A549 (cell line): ENCODE measurements around the gene HOXC10. TPM values are rescaled to one million over a fixed set of nuclear protein-coding genes. Genes with fewer than 3 reads are reported as not detected.

Experiments used
- ATAC-seq, 2 experiments: fragments of 200-7000 bp in 1 of 2; fragments of >200 bp in 1 of 2; cut with Nextera tagmentation in 1 of 2; cut with Tn5 transposase in 1 of 2; 3 replicates each; pipeline versions ENCODE4 v1.8.0 to v1.9.1; 2018 to 2020; ENCODE audit warnings: mild to moderate bottlenecking in 1 of 2, moderate library complexity in 1 of 2
- CTCF ChIA-PET: fragments of 300-600 bp; sonication (Branson Sonifier 250); formaldehyde crosslinking; extraction: SDS; loops from one replicate; lab custom pipeline; 2021; ENCODE audit warnings: antibody characterized with exemption, inconsistent platforms; lab: Yijun Ruan, JAX
- POLR2A ChIA-PET: fragments of 350-600 bp; formaldehyde crosslinking; extraction: SDS; loops from one replicate; lab custom pipeline; 2021; ENCODE audit warnings: antibody characterized with exemption, inconsistent platforms; lab: Yijun Ruan, JAX
- DNase-seq, 2 experiments: peaks; one replicate each; pipeline versions ENCODE4 v3.0.0 to v3.0.0-alpha.2; 2011 to 2016; ENCODE audit warnings: low read depth in 1 of 2, low spot score in 1 of 2
- FAIRE-seq: peaks from 2 replicates; lab custom pipeline; 2011; peaks lifted over from hg19 to GRCh38; lab: Jason Lieb, UNC
- H3K27ac ChIP-seq, 2 experiments: fragments of >200 bp; sonication (Bioruptor Twin); formaldehyde crosslinking; 3 replicates each; pipeline ENCODE4 v1.5.1; 2016 to 2017
- H3K4me1 ChIP-seq: fragments of >200 bp; sonication (Bioruptor Twin); formaldehyde crosslinking; 3 replicates; pipeline ENCODE4 v1.6.1; 2016
- H3K4me2 ChIP-seq: fragments of >200 bp; sonication (Bioruptor Twin); formaldehyde crosslinking; 3 replicates; pipeline ENCODE4 v1.6.1; 2016
- H3K4me3 ChIP-seq: fragments of >200 bp; sonication (Bioruptor Twin); formaldehyde crosslinking; 3 replicates; pipeline ENCODE4 v1.5.1; 2016
- H3K9me3 ChIP-seq: fragments of >200 bp; sonication (Bioruptor Twin); formaldehyde crosslinking; 3 replicates; pipeline ENCODE4 v1.6.1; 2016
- CHD2 ChIP-seq: fragments of 150-350 bp; IDR thresholded peaks from 2 replicates; pipeline ENCODE4 v1.6.1; 2014; ENCODE audit warnings: low read length; ENCODE audit not compliant: partially characterized antibody
- CHD4 ChIP-seq: fragments of 200-600 bp; sonication (generic); IDR thresholded peaks from 2 replicates; pipeline ENCODE4 v1.6.1; 2016; ENCODE audit warnings: antibody characterized with exemption, mild to moderate bottlenecking, borderline replicate concordance
- KDM1A ChIP-seq: fragments of 200-600 bp; sonication (generic); IDR thresholded peaks from 2 replicates; pipeline ENCODE4 v1.6.1; 2016; ENCODE audit warnings: low read depth, mild to moderate bottlenecking
- MAFK ChIP-seq: fragments of 450-650 bp; IDR thresholded peaks from 2 replicates; pipeline ENCODE4 v1.6.1; 2014; ENCODE audit not compliant: partially characterized antibody
- MAZ ChIP-seq: fragments of 150-350 bp; IDR thresholded peaks from 2 replicates; pipeline ENCODE4 v1.6.1; 2014; ENCODE audit warnings: antibody characterized with exemption, low read depth, low read length, borderline replicate concordance
- MYC ChIP-seq: IDR thresholded peaks from 2 replicates; pipeline ENCODE4 v1.6.1; 2012; ENCODE audit warnings: mild to moderate bottlenecking, inconsistent platforms, low read length, improper control_type of control experiment, borderline replicate concordance
- NFE2L2 ChIP-seq: fragments of 150-350 bp; conservative IDR thresholded peaks from 2 replicates; pipeline ENCODE4 v1.6.1; 2014; ENCODE audit warnings: low read length
- RAD21 ChIP-seq, 2 experiments: fragments of >200 bp in 1 of 2; sonication (Bioruptor Twin) in 1 of 2; formaldehyde crosslinking in 1 of 2; IDR thresholded peaks in 1 of 2; conservative IDR thresholded peaks in 1 of 2; 2 replicates in 1 of 2; 3 replicates in 1 of 2; pipeline ENCODE4 v1.6.1; 2012 to 2018; ENCODE audit warnings: inconsistent platforms in 1 of 2
- RARB ChIP-seq: fragments of 250-450 bp; sonication (Bioruptor Pico); IDR thresholded peaks from 2 replicates; pipeline ENCODE4 v1.8.0; 2021; ENCODE audit warnings: mild to moderate bottlenecking, moderate library complexity
- RCOR1 ChIP-seq: fragments of 150-350 bp; IDR thresholded peaks from 2 replicates; pipeline ENCODE4 v1.6.1; 2014; ENCODE audit warnings: antibody characterized with exemption, low read length, low read depth
- RFX5 ChIP-seq: fragments of 450-650 bp; IDR thresholded peaks from 2 replicates; pipeline ENCODE4 v1.7.1; 2014; ENCODE audit warnings: antibody characterized with exemption, mild to moderate bottlenecking, moderate library complexity
- SMC3 ChIP-seq: fragments of >200 bp; sonication (Bioruptor Twin); formaldehyde crosslinking; IDR thresholded peaks from 3 replicates; pipeline ENCODE4 v1.6.1; 2018; ENCODE audit warnings: inconsistent platforms
- TFCP2L1 ChIP-seq: fragments of 250-450 bp; sonication (Bioruptor Pico); IDR thresholded peaks from 2 replicates; pipeline ENCODE4 v1.5.0; 2021; ENCODE audit warnings: mild to moderate bottlenecking
- WGBS: methylation state at CpG from one replicate; pipeline ENCODE4 v1.1.6; 2017; ENCODE audit errors: missing lambda C conversion rate; 5-methylcytosine and 5-hydroxymethylcytosine counted together
- polyA plus RNA-seq, 4 experiments: library from polyadenylated mRNA; depleted of rRNA in 3 of 4; stranded (reverse); fragments of >200 nt; fragmentation: RNase III in 1 of 4; extraction: RNeasy Plus Mini Kit Qiagen cat#74134 plus additional on column Dnase treatment in 1 of 4; gene quantifications; 2 replicates in 3 of 4; 3 replicates in 1 of 4; pipeline ENCODE4 v1.2.3, GENCODE V29; 2011 to 2017
- TF ChIP-seq, protein P1 (sequence below): fragments of 200-600 bp; sonication (generic); IDR thresholded peaks from 2 replicates; pipeline ENCODE4 v1.6.1; 2016; ENCODE audit warnings: antibody characterized with exemption, mild to moderate bottlenecking, moderate library complexity
- TF ChIP-seq, protein P2 (sequence below): IDR thresholded peaks from 2 replicates; pipeline ENCODE4 v1.6.1; 2012
- TF ChIP-seq, protein P3 (sequence below): fragments of >200 bp; sonication (Bioruptor Twin); formaldehyde crosslinking; IDR thresholded peaks from 2 replicates; pipeline ENCODE4 v1.6.1; 2016
- TF ChIP-seq, protein P4 (sequence below): fragments of 150-350 bp; IDR thresholded peaks from 2 replicates; pipeline ENCODE4 v1.6.1; 2014; ENCODE audit warnings: low read depth, mild to moderate bottlenecking, low read length
- TF ChIP-seq, protein P5 (sequence below): fragments of 450-650 bp; IDR thresholded peaks from 2 replicates; pipeline ENCODE4 v1.6.1; 2014; ENCODE audit warnings: antibody characterized with exemption
- TF ChIP-seq, protein P6 (sequence below): IDR thresholded peaks from 2 replicates; pipeline ENCODE4 v1.6.1; 2012
- TF ChIP-seq, protein P7 (sequence below): fragments of >200 bp; sonication (Bioruptor Twin); formaldehyde crosslinking; IDR thresholded peaks from 3 replicates; pipeline ENCODE4 v1.5.1; 2016

The HOXC10 gene
- polyA plus RNA-seq, 2 of the 4 experiments (the other 2 are of a cell fraction) = 2.9 to 3.2 TPM

DNA sequence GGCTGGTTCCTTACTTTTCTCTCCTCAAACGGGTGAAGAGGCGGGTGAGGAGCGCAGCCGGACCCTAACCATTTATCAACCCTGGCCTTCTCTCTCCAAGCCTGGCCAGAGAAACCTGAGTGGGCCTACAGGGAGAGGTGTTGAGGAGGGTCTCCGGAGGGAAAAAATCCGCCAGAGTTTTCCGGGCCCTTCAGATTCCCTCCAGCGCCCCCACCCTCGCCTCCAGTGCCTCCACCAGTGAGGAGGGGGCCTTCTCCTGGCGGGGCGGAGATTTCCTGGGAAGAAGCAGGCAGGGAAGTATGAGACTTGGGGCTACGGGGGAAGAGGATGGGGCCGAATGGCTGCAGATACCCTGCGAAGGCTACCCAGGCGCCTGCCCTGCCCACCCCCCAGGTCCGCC, 46.5 kb downstream of the HOXC10 start:
- no peaks in the 10 kb centered on the region for H3K9me3 ChIP-seq
- ChIA-PET POLR2A (interaction anchor here (0.6 to 2.1 kb wide), 4 partner anchors 10 to 176 kb away, joined by 3 to 26 read pairs (median 8); partner anchors contain the start of gene SMUG1), CTCF (interaction anchor here (0.7 to 27.9 kb wide), 20 partner anchors 9 to 287 kb away, joined by 3 to 476 read pairs (median 9); partner anchors contain the start of genes HOXC10, HOXC4, HOXC8 and HOXC9)
- H3K4me2 ChIP-seq = no peak overlapping the region
- no peak overlapping the region for H3K27ac ChIP-seq
- H3K4me3 ChIP-seq = no peak overlapping the region
- peaks cover 14% of the 10 kb centered on the region for H3K4me1 ChIP-seq
- ATAC-seq = no peak
- no peak for FAIRE-seq
- 93% methylated on average over 16 of the region's 16 CpGs for WGBS
- no peak for DNase-seq
- TF ChIP-seq, protein P1, sequence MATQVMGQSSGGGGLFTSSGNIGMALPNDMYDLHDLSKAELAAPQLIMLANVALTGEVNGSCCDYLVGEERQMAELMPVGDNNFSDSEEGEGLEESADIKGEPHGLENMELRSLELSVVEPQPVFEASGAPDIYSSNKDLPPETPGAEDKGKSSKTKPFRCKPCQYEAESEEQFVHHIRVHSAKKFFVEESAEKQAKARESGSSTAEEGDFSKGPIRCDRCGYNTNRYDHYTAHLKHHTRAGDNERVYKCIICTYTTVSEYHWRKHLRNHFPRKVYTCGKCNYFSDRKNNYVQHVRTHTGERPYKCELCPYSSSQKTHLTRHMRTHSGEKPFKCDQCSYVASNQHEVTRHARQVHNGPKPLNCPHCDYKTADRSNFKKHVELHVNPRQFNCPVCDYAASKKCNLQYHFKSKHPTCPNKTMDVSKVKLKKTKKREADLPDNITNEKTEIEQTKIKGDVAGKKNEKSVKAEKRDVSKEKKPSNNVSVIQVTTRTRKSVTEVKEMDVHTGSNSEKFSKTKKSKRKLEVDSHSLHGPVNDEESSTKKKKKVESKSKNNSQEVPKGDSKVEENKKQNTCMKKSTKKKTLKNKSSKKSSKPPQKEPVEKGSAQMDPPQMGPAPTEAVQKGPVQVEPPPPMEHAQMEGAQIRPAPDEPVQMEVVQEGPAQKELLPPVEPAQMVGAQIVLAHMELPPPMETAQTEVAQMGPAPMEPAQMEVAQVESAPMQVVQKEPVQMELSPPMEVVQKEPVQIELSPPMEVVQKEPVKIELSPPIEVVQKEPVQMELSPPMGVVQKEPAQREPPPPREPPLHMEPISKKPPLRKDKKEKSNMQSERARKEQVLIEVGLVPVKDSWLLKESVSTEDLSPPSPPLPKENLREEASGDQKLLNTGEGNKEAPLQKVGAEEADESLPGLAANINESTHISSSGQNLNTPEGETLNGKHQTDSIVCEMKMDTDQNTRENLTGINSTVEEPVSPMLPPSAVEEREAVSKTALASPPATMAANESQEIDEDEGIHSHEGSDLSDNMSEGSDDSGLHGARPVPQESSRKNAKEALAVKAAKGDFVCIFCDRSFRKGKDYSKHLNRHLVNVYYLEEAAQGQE = no peak
- no peak for TF ChIP-seq KDM1A
- TF ChIP-seq, protein P2, sequence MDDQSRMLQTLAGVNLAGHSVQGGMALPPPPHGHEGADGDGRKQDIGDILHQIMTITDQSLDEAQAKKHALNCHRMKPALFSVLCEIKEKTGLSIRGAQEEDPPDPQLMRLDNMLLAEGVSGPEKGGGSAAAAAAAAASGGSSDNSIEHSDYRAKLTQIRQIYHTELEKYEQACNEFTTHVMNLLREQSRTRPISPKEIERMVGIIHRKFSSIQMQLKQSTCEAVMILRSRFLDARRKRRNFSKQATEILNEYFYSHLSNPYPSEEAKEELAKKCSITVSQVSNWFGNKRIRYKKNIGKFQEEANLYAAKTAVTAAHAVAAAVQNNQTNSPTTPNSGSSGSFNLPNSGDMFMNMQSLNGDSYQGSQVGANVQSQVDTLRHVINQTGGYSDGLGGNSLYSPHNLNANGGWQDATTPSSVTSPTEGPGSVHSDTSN = no peak

DNA sequence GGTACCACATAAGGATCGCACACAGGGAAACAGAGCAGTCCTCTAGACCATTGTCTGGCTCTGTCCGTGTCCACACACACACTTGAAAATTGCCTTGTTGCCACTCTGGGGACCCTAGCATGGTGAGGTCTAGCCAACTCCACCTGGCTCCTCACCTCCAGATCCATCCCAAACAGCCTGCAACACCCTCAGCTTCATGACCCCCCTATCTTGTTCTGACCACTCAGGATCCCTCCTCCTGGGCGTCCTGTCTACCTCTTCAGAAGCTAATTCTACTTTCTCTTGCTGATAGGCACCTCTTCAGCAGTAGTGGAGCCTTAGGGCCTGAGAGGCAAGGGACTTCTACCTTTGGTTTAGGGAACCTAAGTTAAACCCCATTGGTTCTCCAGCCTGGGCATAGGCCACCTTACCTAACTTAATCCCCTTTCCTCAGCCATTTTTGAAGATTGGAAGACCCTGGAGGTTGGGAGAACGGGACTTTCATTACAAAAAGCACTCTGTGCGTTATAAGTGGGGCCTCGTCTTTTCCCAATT, 47.2 kb downstream of the HOXC10 start:
- ATAC-seq (peak in 1 of 2 experiments; percentile 4; a peak in 3 of 6 replicates), DNase-seq (no peak), FAIRE-seq (no peak)
- H3K4me2 ChIP-seq = peak overlapping the region; percentile 89
- TF ChIP-seq NFE2L2 = no peak
- no peak for TF ChIP-seq MYC
- no peak for TF ChIP-seq CHD4
- TF ChIP-seq RCOR1 = no peak
- no peak for TF ChIP-seq MAFK
- TF ChIP-seq CHD2 = no peak
- no peak overlapping the region; the same call in 2 of the 3 replicates for H3K4me3 ChIP-seq
- H3K27ac ChIP-seq = no peak overlapping the region; a peak in 1 of 6 replicates
- ChIA-PET CTCF (interaction anchor here (0.5 to 27.9 kb wide), 47 partner anchors 10 to 1924 kb away, joined by 3 to 476 read pairs (median 4); partner anchors contain the start of genes HOXC10, HOXC4, HOXC8 and HOXC9), POLR2A (interaction anchor here (0.7 to 2.1 kb wide), 14 partner anchors 9 to 184 kb away, joined by 3 to 26 read pairs (median 6); partner anchors contain the start of genes HOXC4, HOXC8 and SMUG1)
- no peaks in the 10 kb centered on the region for H3K9me3 ChIP-seq
- H3K4me1 ChIP-seq = peaks cover 20% of the 10 kb centered on the region
- WGBS = 48% methylated on average over 6 of the region's 6 CpGs

DNA sequence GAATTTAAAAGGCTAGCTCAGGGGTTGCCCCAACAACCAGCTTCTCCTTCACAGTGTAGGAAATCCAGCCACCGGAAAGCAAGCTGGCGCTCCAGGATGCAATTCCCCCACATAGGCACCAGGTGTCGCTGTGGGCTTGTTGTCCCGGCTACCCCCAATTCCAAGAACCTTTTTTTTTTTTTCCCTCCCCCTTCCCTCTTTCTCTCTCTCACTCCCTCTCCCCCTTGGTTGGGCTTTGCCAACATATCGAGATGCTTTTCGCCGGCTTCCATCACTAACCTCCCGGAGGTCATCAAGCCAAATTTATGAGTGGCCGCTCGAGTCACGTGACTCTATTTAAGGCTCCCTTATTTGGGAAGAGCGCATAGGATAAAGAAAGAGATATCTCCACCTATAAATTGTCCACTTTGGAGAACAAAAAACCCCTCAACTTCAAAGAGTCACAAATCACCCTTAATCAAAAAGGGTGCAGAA, 47.7 kb downstream of the HOXC10 start, which contains the start of gene HOXC5:
HOXC5 (plus strand) TSS at position 424 of the 474 bp plus-strand sequence. CDS start 73 bp downstream, outside the sequence.
- POLR2A ChIA-PET = interaction anchor here (0.7 to 2.1 kb wide), 16 partner anchors 8 to 184 kb away, joined by 3 to 26 read pairs (median 5); partner anchors contain the start of genes HOXC4, HOXC8 and SMUG1
- Histone ChIP-seq H3K4me2 (peak within 1 kb of the TSS; percentile 89), H3K9me3 (no peaks in the 10 kb centered on the region), H3K4me3 (peak within 1 kb of the TSS; percentile 56), H3K4me1 (peaks cover 18% of the 10 kb centered on the region), H3K27ac (peak within 1 kb of the TSS; percentile 76 to 93)
- FAIRE-seq (peak; percentile 82), DNase-seq (peak; percentile 87 to 92), ATAC-seq (peak; percentile 40 to 59)
- CTCF ChIA-PET = interaction anchor here (0.5 to 27.9 kb wide), 54 partner anchors 9 to 1924 kb away, joined by 3 to 476 read pairs (median 4); partner anchors contain the start of genes HOXC10, HOXC4, HOXC8 and HOXC9
- WGBS = 2% methylated on average over 12 of the region's 12 CpGs
- TF ChIP-seq, protein P3, sequence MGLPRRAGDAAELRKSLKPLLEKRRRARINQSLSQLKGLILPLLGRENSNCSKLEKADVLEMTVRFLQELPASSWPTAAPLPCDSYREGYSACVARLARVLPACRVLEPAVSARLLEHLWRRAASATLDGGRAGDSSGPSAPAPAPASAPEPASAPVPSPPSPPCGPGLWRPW = no peak
- TF ChIP-seq RARB (no peak), RFX5 (no peak), RCOR1 (no peak), TFCP2L1 (CRISPR knock-in tag) (no peak), MAZ (no peak), RAD21 (conservative IDR thresholded peaks at IDR 0.05 in 1 of 2, IDR thresholded peaks at IDR 0.05 in 1 of 2) (peak; percentile 92 to 94), SMC3 (peak; percentile 95)
- TF ChIP-seq, protein P4, sequence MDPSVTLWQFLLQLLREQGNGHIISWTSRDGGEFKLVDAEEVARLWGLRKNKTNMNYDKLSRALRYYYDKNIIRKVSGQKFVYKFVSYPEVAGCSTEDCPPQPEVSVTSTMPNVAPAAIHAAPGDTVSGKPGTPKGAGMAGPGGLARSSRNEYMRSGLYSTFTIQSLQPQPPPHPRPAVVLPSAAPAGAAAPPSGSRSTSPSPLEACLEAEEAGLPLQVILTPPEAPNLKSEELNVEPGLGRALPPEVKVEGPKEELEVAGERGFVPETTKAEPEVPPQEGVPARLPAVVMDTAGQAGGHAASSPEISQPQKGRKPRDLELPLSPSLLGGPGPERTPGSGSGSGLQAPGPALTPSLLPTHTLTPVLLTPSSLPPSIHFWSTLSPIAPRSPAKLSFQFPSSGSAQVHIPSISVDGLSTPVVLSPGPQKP = no peak
- TF ChIP-seq, protein P5, sequence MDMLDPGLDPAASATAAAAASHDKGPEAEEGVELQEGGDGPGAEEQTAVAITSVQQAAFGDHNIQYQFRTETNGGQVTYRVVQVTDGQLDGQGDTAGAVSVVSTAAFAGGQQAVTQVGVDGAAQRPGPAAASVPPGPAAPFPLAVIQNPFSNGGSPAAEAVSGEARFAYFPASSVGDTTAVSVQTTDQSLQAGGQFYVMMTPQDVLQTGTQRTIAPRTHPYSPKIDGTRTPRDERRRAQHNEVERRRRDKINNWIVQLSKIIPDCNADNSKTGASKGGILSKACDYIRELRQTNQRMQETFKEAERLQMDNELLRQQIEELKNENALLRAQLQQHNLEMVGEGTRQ = peak; percentile 93
- TF ChIP-seq, protein P6, sequence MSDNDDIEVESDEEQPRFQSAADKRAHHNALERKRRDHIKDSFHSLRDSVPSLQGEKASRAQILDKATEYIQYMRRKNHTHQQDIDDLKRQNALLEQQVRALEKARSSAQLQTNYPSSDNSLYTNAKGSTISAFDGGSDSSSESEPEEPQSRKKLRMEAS = 0 out of 2 replicates have a peak, but pooled peaks have one; percentile 15
- TF ChIP-seq, protein P7, sequence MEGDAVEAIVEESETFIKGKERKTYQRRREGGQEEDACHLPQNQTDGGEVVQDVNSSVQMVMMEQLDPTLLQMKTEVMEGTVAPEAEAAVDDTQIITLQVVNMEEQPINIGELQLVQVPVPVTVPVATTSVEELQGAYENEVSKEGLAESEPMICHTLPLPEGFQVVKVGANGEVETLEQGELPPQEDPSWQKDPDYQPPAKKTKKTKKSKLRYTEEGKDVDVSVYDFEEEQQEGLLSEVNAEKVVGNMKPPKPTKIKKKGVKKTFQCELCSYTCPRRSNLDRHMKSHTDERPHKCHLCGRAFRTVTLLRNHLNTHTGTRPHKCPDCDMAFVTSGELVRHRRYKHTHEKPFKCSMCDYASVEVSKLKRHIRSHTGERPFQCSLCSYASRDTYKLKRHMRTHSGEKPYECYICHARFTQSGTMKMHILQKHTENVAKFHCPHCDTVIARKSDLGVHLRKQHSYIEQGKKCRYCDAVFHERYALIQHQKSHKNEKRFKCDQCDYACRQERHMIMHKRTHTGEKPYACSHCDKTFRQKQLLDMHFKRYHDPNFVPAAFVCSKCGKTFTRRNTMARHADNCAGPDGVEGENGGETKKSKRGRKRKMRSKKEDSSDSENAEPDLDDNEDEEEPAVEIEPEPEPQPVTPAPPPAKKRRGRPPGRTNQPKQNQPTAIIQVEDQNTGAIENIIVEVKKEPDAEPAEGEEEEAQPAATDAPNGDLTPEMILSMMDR = peak; percentile 98
